ENCODE results near the gene TRIM54.
A peak's percentile ranks its signal among the peaks of the same experiment; 100 is the strongest.

The TRIM54 gene

DNA sequence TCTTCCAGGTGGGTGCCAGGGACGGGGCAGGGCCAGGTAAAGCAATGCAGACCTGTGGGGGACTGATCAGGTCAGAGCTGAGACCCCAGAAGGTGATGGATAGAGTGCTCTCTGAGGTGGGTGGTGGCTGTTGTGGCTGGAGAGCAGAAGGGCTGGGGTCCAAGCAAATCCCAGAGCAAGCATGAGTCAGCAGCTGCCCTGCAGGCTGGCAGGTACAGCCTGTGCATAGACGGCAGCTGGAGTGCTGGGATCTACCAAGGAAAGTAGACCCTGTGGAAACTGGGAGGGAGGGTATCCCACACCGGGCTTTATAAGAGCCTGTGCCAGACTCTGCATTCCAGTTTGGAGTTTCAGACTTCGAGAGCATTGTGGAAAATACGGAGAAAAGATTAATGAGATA, 663 bp downstream of the TRIM54 start:
- DNase-seq (ENCODE audit: extremely low read depth, low read depth): no peak
- TF ChIP-seq, protein P1, sequence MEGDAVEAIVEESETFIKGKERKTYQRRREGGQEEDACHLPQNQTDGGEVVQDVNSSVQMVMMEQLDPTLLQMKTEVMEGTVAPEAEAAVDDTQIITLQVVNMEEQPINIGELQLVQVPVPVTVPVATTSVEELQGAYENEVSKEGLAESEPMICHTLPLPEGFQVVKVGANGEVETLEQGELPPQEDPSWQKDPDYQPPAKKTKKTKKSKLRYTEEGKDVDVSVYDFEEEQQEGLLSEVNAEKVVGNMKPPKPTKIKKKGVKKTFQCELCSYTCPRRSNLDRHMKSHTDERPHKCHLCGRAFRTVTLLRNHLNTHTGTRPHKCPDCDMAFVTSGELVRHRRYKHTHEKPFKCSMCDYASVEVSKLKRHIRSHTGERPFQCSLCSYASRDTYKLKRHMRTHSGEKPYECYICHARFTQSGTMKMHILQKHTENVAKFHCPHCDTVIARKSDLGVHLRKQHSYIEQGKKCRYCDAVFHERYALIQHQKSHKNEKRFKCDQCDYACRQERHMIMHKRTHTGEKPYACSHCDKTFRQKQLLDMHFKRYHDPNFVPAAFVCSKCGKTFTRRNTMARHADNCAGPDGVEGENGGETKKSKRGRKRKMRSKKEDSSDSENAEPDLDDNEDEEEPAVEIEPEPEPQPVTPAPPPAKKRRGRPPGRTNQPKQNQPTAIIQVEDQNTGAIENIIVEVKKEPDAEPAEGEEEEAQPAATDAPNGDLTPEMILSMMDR (IDR thresholded peaks at IDR 0.05; ENCODE audit: low read depth, low read length, missing control alignments): no peak
- H3K4me3 ChIP-seq (replicated peaks; ENCODE audit: low read depth, low read length): no peak overlapping the region

DNA sequence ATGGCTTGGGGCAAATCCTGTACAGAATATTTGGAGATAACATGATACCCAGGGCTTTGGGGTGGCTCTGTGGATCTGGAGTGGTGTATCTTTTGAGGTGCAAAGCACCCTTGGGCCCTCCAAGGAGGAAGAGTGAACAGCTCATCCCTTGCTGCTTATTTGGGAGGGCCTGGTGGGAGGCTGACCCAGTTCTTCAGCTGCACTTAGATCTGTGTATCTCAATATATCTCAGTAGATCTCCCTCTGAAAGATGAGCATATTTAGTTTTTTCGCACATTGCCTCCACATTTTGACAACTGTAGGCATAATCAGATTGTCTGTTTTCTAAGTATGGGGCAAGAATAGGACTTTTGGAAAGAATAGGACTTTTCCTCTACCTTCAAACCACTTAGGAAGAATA, 2.8 kb downstream of the TRIM54 start:
- DNase-seq (ENCODE audit: extremely low read depth, low read depth): no peak
- TF ChIP-seq, protein P1 (IDR thresholded peaks at IDR 0.05; ENCODE audit: low read depth, low read length, missing control alignments): no peak
- H3K4me3 ChIP-seq (replicated peaks; ENCODE audit: low read depth, low read length): no peak overlapping the region

DNA sequence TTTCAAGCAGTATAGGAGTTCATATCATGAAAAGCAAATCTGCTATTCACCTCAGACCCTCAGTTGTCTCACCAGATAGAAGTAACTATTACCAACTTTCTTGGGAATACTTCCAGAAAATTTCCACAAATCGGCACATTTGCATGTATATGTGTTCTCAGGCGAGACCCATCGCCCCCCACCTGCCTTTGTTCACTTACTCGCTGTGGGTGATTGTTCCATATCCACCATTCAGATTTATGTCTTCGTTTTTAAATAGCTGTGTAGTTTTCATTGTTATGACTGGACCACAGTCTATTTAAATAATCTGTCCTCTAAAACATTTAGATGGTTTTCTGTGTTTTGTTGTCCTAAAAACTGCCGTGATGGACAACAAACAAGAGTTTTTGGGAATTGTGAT, 3.3 kb downstream of the TRIM54 start:
- H3K4me3 ChIP-seq (replicated peaks; ENCODE audit: low read depth, low read length): no peak overlapping the region
- TF ChIP-seq, protein P1 (IDR thresholded peaks at IDR 0.05; ENCODE audit: low read depth, low read length, missing control alignments): no peak
- no peak for DNase-seq (ENCODE audit: extremely low read depth, low read depth)

DNA sequence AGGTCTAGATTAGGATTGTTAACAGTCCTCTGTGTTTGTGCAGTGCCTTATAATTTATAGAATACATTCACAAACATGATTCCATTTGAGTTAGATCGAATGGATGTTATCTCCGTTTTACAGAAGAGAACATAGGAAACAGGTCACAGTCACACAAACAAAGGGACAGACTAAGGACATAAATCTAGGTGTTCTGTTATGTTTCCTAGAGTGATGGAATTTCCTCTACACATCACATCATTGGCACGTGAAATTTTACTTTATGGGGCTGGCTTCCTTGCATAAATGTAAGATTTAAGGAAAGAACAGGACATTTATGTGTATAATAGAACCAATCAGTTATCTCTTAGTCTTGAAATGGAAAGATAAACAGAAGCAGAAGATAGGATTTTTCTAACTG, 6.4 kb downstream of the TRIM54 start:
- DNase-seq (ENCODE audit: extremely low read depth, low read depth): no peak
- TF ChIP-seq, protein P1 (IDR thresholded peaks at IDR 0.05; ENCODE audit: low read depth, low read length, missing control alignments): no peak
- H3K4me3 ChIP-seq (replicated peaks; ENCODE audit: low read depth, low read length): no peak overlapping the region

DNA sequence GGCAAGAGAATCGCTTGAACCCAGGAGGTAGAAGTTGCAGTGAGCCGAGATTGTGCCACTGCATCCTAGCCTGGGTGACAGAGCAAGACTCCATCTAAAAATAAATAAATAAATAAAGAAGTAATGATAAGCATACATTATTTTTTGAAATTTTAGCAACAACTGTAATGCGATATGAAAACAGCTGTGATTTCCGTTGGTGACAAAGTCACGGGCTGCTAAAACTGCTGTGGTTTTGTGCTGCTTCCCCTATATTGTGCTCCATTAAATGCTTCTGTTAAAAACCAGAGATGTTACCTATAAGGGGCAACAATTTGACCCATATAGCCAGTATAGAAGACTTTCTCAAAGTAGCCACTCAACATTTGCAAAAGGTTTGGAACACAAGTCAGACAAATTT, 8.3 kb downstream of the TRIM54 start:
- H3K4me3 ChIP-seq (replicated peaks; ENCODE audit: low read depth, low read length): no peak overlapping the region
- TF ChIP-seq, protein P1 (IDR thresholded peaks at IDR 0.05; ENCODE audit: low read depth, low read length, missing control alignments): no peak
- no peak for DNase-seq (ENCODE audit: extremely low read depth, low read depth)

DNA sequence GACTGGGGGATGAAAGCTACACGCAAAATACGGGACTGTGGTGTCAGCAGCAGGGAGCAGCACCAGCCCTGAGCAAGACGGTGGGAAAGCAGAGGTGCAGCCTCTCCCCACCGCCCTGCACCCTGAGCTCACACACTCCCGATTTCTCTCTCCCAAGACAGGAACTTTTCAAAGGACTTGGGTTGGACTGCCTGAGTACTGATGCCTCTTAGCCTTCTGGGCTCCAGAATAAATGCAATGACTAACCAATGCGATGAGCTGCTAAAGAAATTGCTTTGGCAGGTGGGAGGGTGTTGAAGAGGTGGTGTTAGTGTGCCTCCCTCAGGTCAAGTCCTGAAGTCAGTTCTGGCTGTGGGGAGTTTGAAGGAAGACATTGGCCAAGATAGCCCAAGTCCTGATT, 9.6 kb downstream of the TRIM54 start:
- TF ChIP-seq, protein P1 (IDR thresholded peaks at IDR 0.05; ENCODE audit: low read depth, low read length, missing control alignments): peak; percentile 11
- no peak for DNase-seq (ENCODE audit: extremely low read depth, low read depth)
- no peak overlapping the region for H3K4me3 ChIP-seq (replicated peaks; ENCODE audit: low read depth, low read length)

DNA sequence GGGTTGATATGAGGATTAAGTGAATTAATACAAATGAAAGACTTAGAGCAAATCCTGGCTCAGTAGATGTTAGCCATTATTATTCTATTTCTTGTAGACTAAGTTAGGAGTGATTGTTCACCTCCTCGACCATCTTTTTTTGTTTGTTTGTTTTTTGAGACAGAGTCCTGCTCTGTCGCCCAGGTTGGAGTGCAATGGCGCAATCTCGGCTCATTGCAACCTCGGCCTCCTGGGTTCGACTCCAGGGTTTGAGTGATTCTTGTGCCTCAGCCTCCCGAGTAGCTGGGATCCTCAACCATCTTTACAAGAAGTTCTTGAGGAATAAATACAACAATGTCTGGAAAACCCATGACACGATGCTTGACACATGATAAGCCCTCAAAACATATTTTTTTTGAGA, 12.7 kb downstream of the TRIM54 start:
- no peak overlapping the region for H3K4me3 ChIP-seq (replicated peaks; ENCODE audit: low read depth, low read length)
- DNase-seq (ENCODE audit: extremely low read depth, low read depth): no peak
- TF ChIP-seq, protein P1 (IDR thresholded peaks at IDR 0.05; ENCODE audit: low read depth, low read length, missing control alignments): no peak
